Cardiac muscle cell (in vitro differentiated cells and primary cell): ENCODE results near the gene TSFM. TPM values are rescaled to one million over a fixed set of nuclear protein-coding genes. Genes with fewer than 3 reads are reported as not detected.

ENCODE experiments used
- polyA plus RNA-seq: library from polyadenylated mRNA; unstranded; fragments of >200 nt; fragmentation: Nextera tagmentation; extraction: Ambion mirVana; gene quantifications from 2 replicates; pipeline ENCODE4 v1.2.1, GENCODE V29; 2016
- total RNA-seq: library from RNA; depleted of rRNA; stranded (reverse); fragments of >200 nt; gene quantifications from 2 replicates; pipeline ENCODE4 v1.2.3, GENCODE V29; 2016

The TSFM gene
- total and polyA plus RNA-seq, 2 experiments from 2014 or later: 22.6 to 66.7 TPM

Other genes starting within 250 kb of the TSFM start
- gene DCTN2, start 235.6 kb upstream of the TSFM start, total RNA-seq: 210 and 230 TPM in 2 replicates
- gene DCTN2, start 235.6 kb upstream of the TSFM start, polyA plus RNA-seq: 156 and 157 TPM in 2 replicates
- 0.36 and 0.49 TPM in 2 replicates for gene KIF5A, start 232.7 kb upstream of the TSFM start, total RNA-seq
- 0.05 and 0.11 TPM in 2 replicates for gene KIF5A, start 232.7 kb upstream of the TSFM start, polyA plus RNA-seq
- 15.1 and 23.5 TPM in 2 replicates for gene PIP4K2C, start 191.6 kb upstream of the TSFM start, total RNA-seq
- gene PIP4K2C, start 191.6 kb upstream of the TSFM start, polyA plus RNA-seq: 20.4 and 25.5 TPM in 2 replicates
- gene DTX3, start 178.0 kb upstream of the TSFM start, total RNA-seq: 52.1 and 59.0 TPM in 2 replicates
- gene DTX3, start 178.0 kb upstream of the TSFM start, polyA plus RNA-seq: 44.5 and 46.6 TPM in 2 replicates
- gene ARHGEF25, start 171.4 kb upstream of the TSFM start, total RNA-seq: 22.3 and 38.6 TPM in 2 replicates
- gene ARHGEF25, start 171.4 kb upstream of the TSFM start, polyA plus RNA-seq: 2.0 and 3.5 TPM in 2 replicates
- gene B4GALNT1, start 149.6 kb upstream of the TSFM start, total RNA-seq: 0.32 TPM in 1 of 2 replicates, not detected in the other
- gene B4GALNT1, start 149.6 kb upstream of the TSFM start, polyA plus RNA-seq: 0.29 TPM in 1 of 2 replicates, not detected in the other
- 182 and 202 TPM in 2 replicates for gene OS9, start 88.7 kb upstream of the TSFM start, total RNA-seq
- 122 and 134 TPM in 2 replicates for gene OS9, start 88.7 kb upstream of the TSFM start, polyA plus RNA-seq
- 0.33 and 0.49 TPM in 2 replicates for gene AGAP2, start 44.0 kb upstream of the TSFM start, total RNA-seq
- gene AGAP2, start 44.0 kb upstream of the TSFM start, polyA plus RNA-seq: 0.05 and 0.10 TPM in 2 replicates
- gene TSPAN31, start 37.7 kb upstream of the TSFM start, total RNA-seq: 41.7 and 65.9 TPM in 2 replicates
- 66.3 and 73.4 TPM in 2 replicates for gene TSPAN31, start 37.7 kb upstream of the TSFM start, polyA plus RNA-seq
- gene CDK4, start 30.5 kb upstream of the TSFM start, total RNA-seq: 75.8 and 137 TPM in 2 replicates
- gene CDK4, start 30.5 kb upstream of the TSFM start, polyA plus RNA-seq: 160 and 172 TPM in 2 replicates
- gene MARCHF9, start 27.7 kb upstream of the TSFM start, total RNA-seq: 21.9 and 23.3 TPM in 2 replicates
- 9.0 and 11.7 TPM in 2 replicates for gene MARCHF9, start 27.7 kb upstream of the TSFM start, polyA plus RNA-seq
- gene CYP27B1, start 15.7 kb upstream of the TSFM start, total RNA-seq: 0.07 and 1.3 TPM in 2 replicates
- gene CYP27B1, start 15.7 kb upstream of the TSFM start, polyA plus RNA-seq: 0.33 TPM in 1 of 2 replicates, not detected in the other
- 8.1 and 11.9 TPM in 2 replicates for gene METTL1, start 10.7 kb upstream of the TSFM start, total RNA-seq
- gene METTL1, start 10.7 kb upstream of the TSFM start, polyA plus RNA-seq: 20.0 and 21.6 TPM in 2 replicates
- gene EEF1AKMT3, start 10.2 kb upstream of the TSFM start, total RNA-seq: 2.2 and 4.8 TPM in 2 replicates
- gene EEF1AKMT3, start 10.2 kb upstream of the TSFM start, polyA plus RNA-seq: 3.7 and 3.9 TPM in 2 replicates
- 1.6 TPM in 2 replicates for gene AVIL, start 35.9 kb downstream of the TSFM start, total RNA-seq
- gene AVIL, start 35.9 kb downstream of the TSFM start, polyA plus RNA-seq: 1.7 and 2.9 TPM in 2 replicates
- 103 and 105 TPM in 2 replicates for gene CTDSP2, start 63.9 kb downstream of the TSFM start, total RNA-seq
- 82.9 and 108 TPM in 2 replicates for gene CTDSP2, start 63.9 kb downstream of the TSFM start, polyA plus RNA-seq
- gene ATP23, start 158.8 kb downstream of the TSFM start, total RNA-seq: 9.2 and 18.3 TPM in 2 replicates
- gene ATP23, start 158.8 kb downstream of the TSFM start, polyA plus RNA-seq: 11.4 and 14.3 TPM in 2 replicates